Neural progenitor cell (in vitro differentiated cells): Measurements from ENCODE around the gene CWC22.

Source experiments
- CTCF ChIP-seq: fragments of 200-600 bp; sonication (generic); IDR thresholded peaks from 2 replicates; pipeline ENCODE4 v1.5.1; 2017; ENCODE audit warnings: antibody characterized with exemption, mild to moderate bottlenecking
- EZH2 ChIP-seq: fragments of 200-600 bp; sonication (generic); IDR thresholded peaks from 2 replicates; pipeline ENCODE4 v1.6.1; 2017; ENCODE audit warnings: antibody characterized with exemption, mild to moderate bottlenecking, moderate library complexity

GRCh38 chr2:180006781-180007579, at the start of gene CWC22:
- no peak for TF ChIP-seq EZH2
- no peak for TF ChIP-seq CTCF
